ENCODE measurements around the gene KNDC1.

- TF ChIP-seq CTCF (IDR thresholded peaks at IDR 0.05) (no peak), POLR2A (IDR thresholded peaks at IDR 0.05) (no peak)
Measured at GRCh38 chr10:133264461-133264860, 104.4 kb downstream of the KNDC1 start.
